Panc1 (cell line): ENCODE results near the gene CWC27. TPM values are rescaled to one million over a fixed set of nuclear protein-coding genes. Genes with fewer than 3 reads are reported as not detected.

Experiments
- ATAC-seq: fragments of 200-7000 bp; cut with Tn5 transposase; 2 replicates; pipeline ENCODE4 v1.9.1; 2020; ENCODE audit warnings: mild to moderate bottlenecking, moderate library complexity
- BruUV-seq: library from RNA; stranded (reverse); fragments of 400-500 nt; replicated peaks from 2 replicates; lab custom pipeline; 2021; lab: Mats Ljungman, UMichigan
- CTCF ChIA-PET: fragments of 300-600 bp; sonication (Branson Sonifier 250); formaldehyde crosslinking; loops from one replicate; lab custom pipeline; 2022; ENCODE audit warnings: antibody characterized with exemption; lab: Charles Lee
- POLR2A ChIA-PET: fragments of 300-600 bp; sonication (Branson Sonifier 250); formaldehyde crosslinking; loops from one replicate; lab custom pipeline; 2022; ENCODE audit warnings: antibody characterized with exemption; lab: Charles Lee
- DNase-seq: peaks from one replicate; pipeline ENCODE4 v3.0.0-alpha.2; 2010; ENCODE audit warnings: low read depth, low spot score
- H3K27ac ChIP-seq: 2 replicates; pipeline ENCODE4 v1.5.1; 2011; ENCODE audit warnings: mild to moderate bottlenecking, low read length, inconsistent platforms
- H3K27me3 ChIP-seq: fragments of 200-500 bp; sonication (Bioruptor generic); 2 replicates; pipeline ENCODE4 v1.6.0; 2014; ENCODE audit warnings: low read length, inconsistent platforms; ENCODE audit not compliant: control insufficient read depth, insufficient read depth
- H3K36me3 ChIP-seq: fragments of 200-500 bp; sonication (Bioruptor generic); 2 replicates; pipeline ENCODE4 v1.5.1; 2014; ENCODE audit warnings: inconsistent platforms, mild to moderate bottlenecking, low read length, moderate library complexity; ENCODE audit not compliant: control insufficient read depth, insufficient read depth
- H3K4me1 ChIP-seq: 2 replicates; pipeline ENCODE4 v1.5.1; 2011; ENCODE audit warnings: inconsistent platforms, mild to moderate bottlenecking, low read length, moderate library complexity; ENCODE audit not compliant: control insufficient read depth, insufficient read depth
- H3K4me3 ChIP-seq, 2 experiments: 2 replicates each; pipeline ENCODE4 v1.5.1; 2011 to 2012; ENCODE audit warnings: low read depth in 2 of 2, low read length in 2 of 2, mild to moderate bottlenecking in 2 of 2, inconsistent platforms in 1 of 2, moderate library complexity in 1 of 2
- H3K9me3 ChIP-seq: fragments of 200-500 bp; sonication (Bioruptor generic); 2 replicates; pipeline ENCODE4 v1.5.1; 2014; ENCODE audit warnings: low read depth, mild to moderate bottlenecking, inconsistent platforms, low read length, moderate library complexity; ENCODE audit not compliant: control insufficient read depth, insufficient read depth
- CTCF ChIP-seq: fragments of 450-650 bp; IDR thresholded peaks from 2 replicates; pipeline ENCODE4 v1.5.1; 2017; ENCODE audit warnings: mild to moderate bottlenecking
- POLR2AphosphoS5 ChIP-seq: IDR thresholded peaks from 2 replicates; pipeline ENCODE4 v1.6.1; 2012; ENCODE audit warnings: mild to moderate bottlenecking, low read depth, low read length, moderate library complexity
- REST ChIP-seq, 2 experiments: IDR thresholded peaks; 2 replicates each; pipeline ENCODE4 v1.6.1; 2011 to 2012; ENCODE audit warnings: low read depth in 2 of 2, control low read depth in 1 of 2, low read length in 1 of 2, mild to moderate bottlenecking in 1 of 2, moderate library complexity in 1 of 2; ENCODE audit not compliant: insufficient read depth in 1 of 2
- SIN3A ChIP-seq: IDR thresholded peaks from 2 replicates; pipeline ENCODE4 v1.6.1; 2012; ENCODE audit warnings: low read depth, mild to moderate bottlenecking, low read length, moderate library complexity, borderline replicate concordance; ENCODE audit not compliant: insufficient read depth
- TCF7L2 ChIP-seq: IDR thresholded peaks from 2 replicates; pipeline ENCODE4 v1.6.1; 2011; ENCODE audit warnings: mild to moderate bottlenecking, low read depth, low read length, inconsistent platforms
- in situ Hi-C: cut with HindIII; loops from 2 replicates; pipeline ENCODE4 v1.10.0; 2016; ENCODE audit warnings: low sequenced_read_pairs, low pct_unique_long_range_greater_than_20kb
- intact Hi-C: fragments of 100-400 bp; cut with micrococcal nuclease; formaldehyde crosslinking; loops from one replicate; pipeline ENCODE4 v1.10.0; 2022; ENCODE audit not compliant: unreplicated experiment
- total RNA-seq: library from RNA; stranded (reverse); gene quantifications from one replicate; pipeline ENCODE4 v1.2.1, GENCODE V29; 2021; ENCODE audit not compliant: unreplicated experiment

CWC27 gene
- total RNA-seq, 1 experiment from 2014 or later = 19.7 TPM

GRCh38 chr5:64972591-64972990 lies 203.9 kb downstream of the CWC27 start:
- no peak for DNase-seq
- H3K27ac ChIP-seq = no peak overlapping the region
- H3K36me3 ChIP-seq = no peaks in the 10 kb centered on the region
- intact Hi-C loops (no loop called here), in situ Hi-C loops (no loop called here)
- TF ChIP-seq CTCF (no peak), SIN3A (no peak), REST (IDR thresholded peaks at IDR 0.05; ENCODE audit: insufficient read depth in 1 of 2, low read depth in 2 of 2, low read length in 1 of 2) (no peak), POLR2AphosphoS5 (no peak), TCF7L2 (no peak)
- CTCF ChIA-PET = no interaction called here
- H3K4me3 ChIP-seq = no peak overlapping the region
- no peak for ATAC-seq
- no peaks in the 10 kb centered on the region for H3K4me1 ChIP-seq
- H3K27me3 ChIP-seq = no peaks in the 10 kb centered on the region
- no peaks in the 10 kb centered on the region for H3K9me3 ChIP-seq
- POLR2A ChIA-PET = no interaction called here
- no TSS peak for BruUV-seq

GRCh38 chr5:64973215-64973614 lies 204.5 kb downstream of the CWC27 start:
- no peak for ATAC-seq
- CTCF ChIA-PET = interaction anchor here (0.7 kb wide), 1 partner anchor 202 kb away, joined by 4 read pairs; no protein-coding TSS in a partner anchor
- in situ Hi-C loops (no loop called here), intact Hi-C loops (no loop called here)
- TF ChIP-seq REST (IDR thresholded peaks at IDR 0.05; ENCODE audit: insufficient read depth in 1 of 2, low read depth in 2 of 2, low read length in 1 of 2) = no peak
- no peak for TF ChIP-seq TCF7L2
- no peak for TF ChIP-seq SIN3A
- TF ChIP-seq POLR2AphosphoS5 = no peak
- TF ChIP-seq CTCF = no peak
- Histone ChIP-seq H3K36me3 (no peaks in the 10 kb centered on the region), H3K27me3 (no peaks in the 10 kb centered on the region), H3K27ac (no peak overlapping the region), H3K4me1 (no peaks in the 10 kb centered on the region), H3K4me3 (no peak overlapping the region), H3K9me3 (no peaks in the 10 kb centered on the region)
- BruUV-seq = no TSS peak
- DNase-seq = no peak
- POLR2A ChIA-PET = no interaction called here
